NCI-H1105 treated with DMSO at 0.1 percent for 48 hours (cell line): ENCODE data around the gene PRAMEF27.
"Not testable (repeated sequence)": the region's sequence is repeated elsewhere in the genome, so short reads cannot be mapped to it uniquely, and the experiment has no call there.

ENCODE experiments used
- DNase-seq: peaks from one replicate; lab custom pipeline; 2025; lab: John Stamatoyannopoulos, UW

PRAMEF27 gene

GRCh38 chr1:13056475-13056874, at the start of gene PRAMEF27:
Gene PRAMEF27, minus strand, starts transcription at chr1:13056575. Its CDS starts 2,916 bp downstream, at chr1:13053659.
- not testable (repeated sequence) for DNase-seq

GRCh38 chr1:13070474-13070873, 14.1 kb upstream of the PRAMEF27 start, which contains the start of gene PRAMEF25:
Gene PRAMEF25, plus strand, starts transcription at chr1:13070774. Its CDS starts 2,920 bp downstream, at chr1:13073694.
- not testable (repeated sequence) for DNase-seq

GRCh38 chr1:13019846-13020245, 36.5 kb downstream of the PRAMEF27 start:
- not testable (repeated sequence) for DNase-seq

GRCh38 chr1:13011932-13012331, 44.4 kb downstream of the PRAMEF27 start:
- DNase-seq: not testable (repeated sequence)

GRCh38 chr1:13009348-13009747, 47.0 kb downstream of the PRAMEF27 start:
- DNase-seq: not testable (repeated sequence)

GRCh38 chr1:13005732-13006131, 50.6 kb downstream of the PRAMEF27 start:
- not testable (repeated sequence) for DNase-seq
